ENCODE measurements around the gene SPINK4. TPM values are rescaled to one million over a fixed set of nuclear protein-coding genes. Genes with fewer than 3 reads are reported as not detected.

SPINK4 gene
- total RNA-seq, 1 experiment from 2014 or later = not detected

DNA sequence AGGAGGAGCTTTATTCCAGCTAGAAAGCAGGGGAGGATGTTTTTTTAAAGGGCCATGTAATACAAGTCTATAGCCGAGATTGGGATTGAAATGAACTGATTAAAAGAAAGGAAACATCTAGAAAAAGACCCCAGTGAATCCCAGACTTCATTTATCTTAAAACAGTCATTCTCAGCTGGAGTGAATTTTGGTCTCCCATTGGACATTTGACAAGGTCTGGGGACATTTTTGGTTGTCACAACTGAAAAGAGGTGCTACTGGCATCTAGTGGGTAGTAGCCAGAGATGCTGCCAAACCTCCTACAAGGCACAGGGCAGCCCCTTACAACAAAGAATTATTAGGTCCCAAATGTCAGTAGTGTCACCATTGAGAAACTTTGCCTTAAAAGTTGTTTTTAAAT is 16.3 kb upstream of the SPINK4 start:
- intact Hi-C loops (cut with micrococcal nuclease) = loop anchor here (2.0 to 10.0 kb wide), 2 partner anchors 53 to 639 kb away; no protein-coding TSS in a partner anchor
- H3K4me1 ChIP-seq (ENCODE audit: control insufficient read depth in 1 of 2, insufficient read depth in 2 of 2, low read length in 2 of 2) = peaks cover under 1 to 8% of the 10 kb centered on the region in 2 experiments; a peak in 2 of 4 replicates
- POLR2A ChIA-PET = no interaction called here

More for the DNA sequence above, 16.3 kb upstream of the SPINK4 start:
- H3K9me3 ChIP-seq (ENCODE audit: control insufficient read depth in 1 of 2, insufficient read depth in 1 of 2, low read depth in 1 of 2, low read length in 2 of 2) = no peaks in the 10 kb centered on the region
- no peak overlapping the region for H3K27ac ChIP-seq (ENCODE audit: low read depth, low read length)
- H3K9ac ChIP-seq (ENCODE audit: low read length) = no peak overlapping the region
- H3K4me2 ChIP-seq (ENCODE audit: low read length) = no peak overlapping the region
- no peak for TF ChIP-seq POLR2AphosphoS5 (IDR thresholded peaks at IDR 0.05; ENCODE audit: low read depth, low read length)
- TF ChIP-seq, protein P1, sequence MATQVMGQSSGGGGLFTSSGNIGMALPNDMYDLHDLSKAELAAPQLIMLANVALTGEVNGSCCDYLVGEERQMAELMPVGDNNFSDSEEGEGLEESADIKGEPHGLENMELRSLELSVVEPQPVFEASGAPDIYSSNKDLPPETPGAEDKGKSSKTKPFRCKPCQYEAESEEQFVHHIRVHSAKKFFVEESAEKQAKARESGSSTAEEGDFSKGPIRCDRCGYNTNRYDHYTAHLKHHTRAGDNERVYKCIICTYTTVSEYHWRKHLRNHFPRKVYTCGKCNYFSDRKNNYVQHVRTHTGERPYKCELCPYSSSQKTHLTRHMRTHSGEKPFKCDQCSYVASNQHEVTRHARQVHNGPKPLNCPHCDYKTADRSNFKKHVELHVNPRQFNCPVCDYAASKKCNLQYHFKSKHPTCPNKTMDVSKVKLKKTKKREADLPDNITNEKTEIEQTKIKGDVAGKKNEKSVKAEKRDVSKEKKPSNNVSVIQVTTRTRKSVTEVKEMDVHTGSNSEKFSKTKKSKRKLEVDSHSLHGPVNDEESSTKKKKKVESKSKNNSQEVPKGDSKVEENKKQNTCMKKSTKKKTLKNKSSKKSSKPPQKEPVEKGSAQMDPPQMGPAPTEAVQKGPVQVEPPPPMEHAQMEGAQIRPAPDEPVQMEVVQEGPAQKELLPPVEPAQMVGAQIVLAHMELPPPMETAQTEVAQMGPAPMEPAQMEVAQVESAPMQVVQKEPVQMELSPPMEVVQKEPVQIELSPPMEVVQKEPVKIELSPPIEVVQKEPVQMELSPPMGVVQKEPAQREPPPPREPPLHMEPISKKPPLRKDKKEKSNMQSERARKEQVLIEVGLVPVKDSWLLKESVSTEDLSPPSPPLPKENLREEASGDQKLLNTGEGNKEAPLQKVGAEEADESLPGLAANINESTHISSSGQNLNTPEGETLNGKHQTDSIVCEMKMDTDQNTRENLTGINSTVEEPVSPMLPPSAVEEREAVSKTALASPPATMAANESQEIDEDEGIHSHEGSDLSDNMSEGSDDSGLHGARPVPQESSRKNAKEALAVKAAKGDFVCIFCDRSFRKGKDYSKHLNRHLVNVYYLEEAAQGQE (IDR thresholded peaks at IDR 0.05; ENCODE audit: low read depth) = no peak
- peak; percentile 69 for TF ChIP-seq RAD21 (IDR thresholded peaks at IDR 0.05; ENCODE audit: low read depth)
- TF ChIP-seq, protein P2, sequence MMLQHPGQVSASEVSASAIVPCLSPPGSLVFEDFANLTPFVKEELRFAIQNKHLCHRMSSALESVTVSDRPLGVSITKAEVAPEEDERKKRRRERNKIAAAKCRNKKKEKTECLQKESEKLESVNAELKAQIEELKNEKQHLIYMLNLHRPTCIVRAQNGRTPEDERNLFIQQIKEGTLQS (IDR thresholded peaks at IDR 0.05) = no peak
- TF ChIP-seq TCF7L2 (IDR thresholded peaks at IDR 0.05; ENCODE audit: borderline replicate concordance, extremely low read depth, insufficient read depth, insufficient read length) = no peak
- no peak for TF ChIP-seq YY1 (IDR thresholded peaks at IDR 0.05; ENCODE audit: extremely low read depth, insufficient replicate concordance, low read depth, low read length)
- TF ChIP-seq CBX3 (IDR thresholded peaks at IDR 0.05; ENCODE audit: low read depth) = no peak
- TF ChIP-seq FOSL1 (IDR thresholded peaks at IDR 0.05; ENCODE audit: low read depth) = no peak
- no peak for TF ChIP-seq SP1 (IDR thresholded peaks at IDR 0.05; ENCODE audit: low read depth)
- no peak for TF ChIP-seq ZBTB33 (IDR thresholded peaks at IDR 0.05; ENCODE audit: extremely low read depth, insufficient replicate concordance, low read length)
- TF ChIP-seq, protein P3, sequence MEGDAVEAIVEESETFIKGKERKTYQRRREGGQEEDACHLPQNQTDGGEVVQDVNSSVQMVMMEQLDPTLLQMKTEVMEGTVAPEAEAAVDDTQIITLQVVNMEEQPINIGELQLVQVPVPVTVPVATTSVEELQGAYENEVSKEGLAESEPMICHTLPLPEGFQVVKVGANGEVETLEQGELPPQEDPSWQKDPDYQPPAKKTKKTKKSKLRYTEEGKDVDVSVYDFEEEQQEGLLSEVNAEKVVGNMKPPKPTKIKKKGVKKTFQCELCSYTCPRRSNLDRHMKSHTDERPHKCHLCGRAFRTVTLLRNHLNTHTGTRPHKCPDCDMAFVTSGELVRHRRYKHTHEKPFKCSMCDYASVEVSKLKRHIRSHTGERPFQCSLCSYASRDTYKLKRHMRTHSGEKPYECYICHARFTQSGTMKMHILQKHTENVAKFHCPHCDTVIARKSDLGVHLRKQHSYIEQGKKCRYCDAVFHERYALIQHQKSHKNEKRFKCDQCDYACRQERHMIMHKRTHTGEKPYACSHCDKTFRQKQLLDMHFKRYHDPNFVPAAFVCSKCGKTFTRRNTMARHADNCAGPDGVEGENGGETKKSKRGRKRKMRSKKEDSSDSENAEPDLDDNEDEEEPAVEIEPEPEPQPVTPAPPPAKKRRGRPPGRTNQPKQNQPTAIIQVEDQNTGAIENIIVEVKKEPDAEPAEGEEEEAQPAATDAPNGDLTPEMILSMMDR (IDR thresholded peaks at IDR 0.05 in 2 of 3, conservative IDR thresholded peaks at IDR 0.05 in 1 of 3; ENCODE audit: borderline replicate concordance in 1 of 3, insufficient read depth in 1 of 3, low read depth in 2 of 3, low read length in 2 of 3) = peak; percentile 38 to 45 (median 40); a peak in 4 of 6 replicates
- TF ChIP-seq EGR1 (IDR thresholded peaks at IDR 0.05; ENCODE audit: low read depth) = no peak
- TF ChIP-seq CEBPB (IDR thresholded peaks at IDR 0.05; ENCODE audit: low read depth) = no peak
- H2AFZ ChIP-seq (ENCODE audit: low read depth, low read length, poor library complexity, severe bottlenecking) = no peak overlapping the region
- ChIA-PET CTCF (no interaction called here), RAD21 (ENCODE audit: low non-redundant PET in 1 of 2, low total read pairs in 2 of 2, uncharacterized antibody in 2 of 2, unreplicated experiment in 2 of 2) (interaction anchor here in 1 of 2 experiments (0.7 kb wide), 1 partner anchor 88 kb away, joined by 4 read pairs; no protein-coding TSS in a partner anchor)
- no peaks in the 10 kb centered on the region for H3K36me3 ChIP-seq (ENCODE audit: control insufficient read depth in 1 of 2, insufficient read depth in 2 of 2, low read length in 2 of 2)
- no peak overlapping the region for H3K4me3 ChIP-seq (replicated peaks in 1 of 2; ENCODE audit: low read depth in 1 of 2, low read length in 2 of 2)
- ATAC-seq = peak; percentile 60
- no peaks in the 10 kb centered on the region for H3K79me2 ChIP-seq (ENCODE audit: insufficient read depth, low read length)
- no peaks in the 10 kb centered on the region for H3K27me3 ChIP-seq (ENCODE audit: insufficient read depth, low read length)
- no peaks in the 10 kb centered on the region for H4K20me1 ChIP-seq (ENCODE audit: insufficient read depth)
- BruUV-seq (replicated peaks) = no TSS peak
- H3K9me2 ChIP-seq (ENCODE audit: insufficient read depth) = no peaks in the 10 kb centered on the region
- DNase-seq (ENCODE audit: low read depth, low spot score) = no peak

All from HCT116 (cell line).